Measurements from ENCODE around the gene NDOR1.

DNA sequence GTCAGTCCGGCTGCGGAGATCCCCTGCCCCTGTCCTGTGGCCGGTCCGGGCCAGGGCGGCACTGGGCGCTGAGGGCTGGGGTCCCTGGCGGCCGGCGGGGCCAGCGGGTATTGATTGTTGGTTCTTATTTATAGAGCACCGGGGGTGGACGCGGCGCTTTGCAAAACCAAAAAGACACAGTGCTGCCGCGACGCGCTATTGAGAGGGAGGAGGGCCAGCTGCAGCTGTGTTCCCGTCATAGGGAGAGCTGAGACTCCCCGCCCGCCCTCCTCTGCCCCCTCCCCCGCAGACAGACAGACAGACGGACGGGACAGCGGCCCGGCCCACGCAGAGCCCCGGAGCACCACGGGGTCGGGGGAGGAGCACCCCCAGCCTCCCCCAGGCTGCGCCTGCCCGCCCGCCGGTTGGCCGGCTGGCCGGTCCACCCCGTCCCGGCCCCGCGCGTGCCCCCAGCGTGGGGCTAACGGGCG is 38.2 kb upstream of the NDOR1 start:
- TF ChIP-seq, protein P1, sequence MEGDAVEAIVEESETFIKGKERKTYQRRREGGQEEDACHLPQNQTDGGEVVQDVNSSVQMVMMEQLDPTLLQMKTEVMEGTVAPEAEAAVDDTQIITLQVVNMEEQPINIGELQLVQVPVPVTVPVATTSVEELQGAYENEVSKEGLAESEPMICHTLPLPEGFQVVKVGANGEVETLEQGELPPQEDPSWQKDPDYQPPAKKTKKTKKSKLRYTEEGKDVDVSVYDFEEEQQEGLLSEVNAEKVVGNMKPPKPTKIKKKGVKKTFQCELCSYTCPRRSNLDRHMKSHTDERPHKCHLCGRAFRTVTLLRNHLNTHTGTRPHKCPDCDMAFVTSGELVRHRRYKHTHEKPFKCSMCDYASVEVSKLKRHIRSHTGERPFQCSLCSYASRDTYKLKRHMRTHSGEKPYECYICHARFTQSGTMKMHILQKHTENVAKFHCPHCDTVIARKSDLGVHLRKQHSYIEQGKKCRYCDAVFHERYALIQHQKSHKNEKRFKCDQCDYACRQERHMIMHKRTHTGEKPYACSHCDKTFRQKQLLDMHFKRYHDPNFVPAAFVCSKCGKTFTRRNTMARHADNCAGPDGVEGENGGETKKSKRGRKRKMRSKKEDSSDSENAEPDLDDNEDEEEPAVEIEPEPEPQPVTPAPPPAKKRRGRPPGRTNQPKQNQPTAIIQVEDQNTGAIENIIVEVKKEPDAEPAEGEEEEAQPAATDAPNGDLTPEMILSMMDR (IDR thresholded peaks at IDR 0.05), result no peak
- no peak for TF ChIP-seq POLR2A (IDR thresholded peaks at IDR 0.05)
